ENCODE results near the gene NOS3.
A peak's percentile ranks its signal among the peaks of the same experiment; 100 is the strongest.
"Not testable (repeated sequence)": the region's sequence is repeated elsewhere in the genome, so short reads cannot be mapped to it uniquely, and the experiment has no call there.

NOS3 gene

DNA sequence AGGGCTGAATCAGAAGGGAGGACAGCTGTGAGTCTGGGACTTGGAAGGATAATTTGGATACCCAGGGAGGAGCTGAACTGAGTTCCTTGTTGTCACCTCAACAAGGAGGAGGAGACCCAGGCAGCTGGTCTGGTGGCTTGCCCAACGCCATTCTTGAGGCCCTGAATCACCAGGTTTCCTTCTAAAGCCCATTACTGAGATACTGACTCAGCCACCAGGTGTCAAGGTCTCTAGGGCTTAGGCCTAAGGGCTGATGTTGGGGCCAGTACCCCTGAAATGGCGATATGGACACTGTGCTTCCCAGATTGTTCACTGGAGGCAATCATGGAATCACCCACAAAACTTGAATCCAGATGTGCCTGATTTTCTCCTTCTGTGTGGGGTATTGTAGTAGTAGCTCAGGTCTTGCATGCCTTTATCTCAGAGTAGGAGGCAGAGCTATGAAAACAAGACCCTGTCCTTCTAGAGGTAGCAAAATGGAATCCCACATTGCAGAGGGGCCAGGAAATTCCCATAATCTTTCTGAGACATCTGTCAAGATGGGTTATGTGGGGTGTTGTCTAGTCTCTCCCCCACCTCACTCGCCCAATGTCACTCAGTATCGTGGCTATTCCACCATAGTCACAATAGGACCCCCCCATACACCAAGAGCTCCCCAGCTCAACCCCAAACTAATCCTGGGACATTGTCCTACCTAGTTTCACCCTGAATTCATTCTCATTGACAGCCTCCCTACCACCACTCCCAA lies 35.3 kb downstream of the NOS3 start:
- DNase-seq (ENCODE audit: insufficient read length, low spot score) (no peak), FAIRE-seq (no peak)
- TF ChIP-seq, protein P1, sequence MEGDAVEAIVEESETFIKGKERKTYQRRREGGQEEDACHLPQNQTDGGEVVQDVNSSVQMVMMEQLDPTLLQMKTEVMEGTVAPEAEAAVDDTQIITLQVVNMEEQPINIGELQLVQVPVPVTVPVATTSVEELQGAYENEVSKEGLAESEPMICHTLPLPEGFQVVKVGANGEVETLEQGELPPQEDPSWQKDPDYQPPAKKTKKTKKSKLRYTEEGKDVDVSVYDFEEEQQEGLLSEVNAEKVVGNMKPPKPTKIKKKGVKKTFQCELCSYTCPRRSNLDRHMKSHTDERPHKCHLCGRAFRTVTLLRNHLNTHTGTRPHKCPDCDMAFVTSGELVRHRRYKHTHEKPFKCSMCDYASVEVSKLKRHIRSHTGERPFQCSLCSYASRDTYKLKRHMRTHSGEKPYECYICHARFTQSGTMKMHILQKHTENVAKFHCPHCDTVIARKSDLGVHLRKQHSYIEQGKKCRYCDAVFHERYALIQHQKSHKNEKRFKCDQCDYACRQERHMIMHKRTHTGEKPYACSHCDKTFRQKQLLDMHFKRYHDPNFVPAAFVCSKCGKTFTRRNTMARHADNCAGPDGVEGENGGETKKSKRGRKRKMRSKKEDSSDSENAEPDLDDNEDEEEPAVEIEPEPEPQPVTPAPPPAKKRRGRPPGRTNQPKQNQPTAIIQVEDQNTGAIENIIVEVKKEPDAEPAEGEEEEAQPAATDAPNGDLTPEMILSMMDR (IDR thresholded peaks at IDR 0.05; ENCODE audit: insufficient read depth, missing control alignments) = no peak

DNA sequence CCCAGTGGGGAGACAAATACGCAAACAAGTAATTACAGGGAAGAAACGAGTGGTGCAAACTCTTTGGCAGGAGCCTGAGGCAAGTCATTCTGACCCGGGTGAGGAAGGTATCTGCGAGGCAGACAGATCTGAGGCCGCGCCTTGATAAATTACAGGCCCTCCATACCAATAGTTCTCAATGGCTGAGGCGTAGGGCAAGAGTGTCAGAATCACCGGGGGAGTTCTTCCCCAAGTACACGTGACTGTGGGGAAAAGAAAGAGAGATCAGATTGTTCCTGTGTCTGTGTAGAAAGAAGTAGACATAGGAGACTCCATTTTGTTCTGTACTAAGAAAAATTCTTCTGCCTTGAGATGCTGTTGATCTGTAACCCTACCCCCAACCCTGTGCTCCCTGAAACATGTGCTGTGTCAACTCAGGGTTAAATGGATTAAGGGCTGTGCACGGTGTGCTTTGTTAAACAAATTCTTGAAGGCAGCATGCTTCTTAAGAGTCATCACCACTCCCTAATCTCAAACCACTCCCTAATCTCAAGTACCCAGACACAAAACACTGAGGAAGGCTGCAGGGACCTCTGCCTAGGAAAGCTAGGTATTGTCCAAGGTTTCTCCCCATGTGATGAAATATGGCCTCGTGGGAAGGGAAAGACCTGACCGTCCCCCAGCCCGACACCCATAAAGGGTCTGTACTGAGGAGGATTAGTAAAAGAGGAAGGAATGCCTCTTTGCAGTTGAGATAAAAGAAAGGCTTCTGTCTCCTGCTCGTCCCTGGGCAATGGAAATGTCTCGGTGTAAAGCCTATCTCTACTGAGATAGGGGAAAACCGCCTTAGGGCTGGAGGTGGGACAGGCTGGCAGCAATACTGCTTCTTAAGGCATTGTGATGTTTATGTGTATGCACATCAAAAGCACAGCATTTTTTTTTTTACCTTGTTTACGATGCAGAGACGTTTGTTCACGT lies 36.2 kb downstream of the NOS3 start:
- not testable (repeated sequence) for DNase-seq (ENCODE audit: insufficient read length, low spot score); FAIRE-seq

DNA sequence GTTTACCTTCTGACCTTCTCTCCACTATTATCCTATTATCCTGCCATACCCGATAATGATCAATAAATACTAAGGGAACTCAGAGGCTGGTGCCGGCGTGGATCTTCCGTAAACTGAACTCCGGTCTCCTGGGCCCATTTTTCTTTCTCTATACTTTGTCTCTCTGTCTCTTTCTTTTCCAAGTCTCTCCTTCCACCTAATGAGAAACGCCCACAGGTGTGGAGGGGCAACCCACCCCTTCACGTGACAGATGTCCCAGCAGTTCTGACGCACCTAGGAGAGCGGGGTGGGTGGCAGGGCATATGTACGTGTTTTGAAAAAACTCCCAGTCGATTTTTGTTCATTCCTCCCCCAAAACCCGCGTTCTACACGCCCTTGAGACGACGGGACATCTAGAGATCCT lies 36.9 kb downstream of the NOS3 start:
- DNase-seq (ENCODE audit: insufficient read length, low spot score); FAIRE-seq: not testable (repeated sequence)

DNA sequence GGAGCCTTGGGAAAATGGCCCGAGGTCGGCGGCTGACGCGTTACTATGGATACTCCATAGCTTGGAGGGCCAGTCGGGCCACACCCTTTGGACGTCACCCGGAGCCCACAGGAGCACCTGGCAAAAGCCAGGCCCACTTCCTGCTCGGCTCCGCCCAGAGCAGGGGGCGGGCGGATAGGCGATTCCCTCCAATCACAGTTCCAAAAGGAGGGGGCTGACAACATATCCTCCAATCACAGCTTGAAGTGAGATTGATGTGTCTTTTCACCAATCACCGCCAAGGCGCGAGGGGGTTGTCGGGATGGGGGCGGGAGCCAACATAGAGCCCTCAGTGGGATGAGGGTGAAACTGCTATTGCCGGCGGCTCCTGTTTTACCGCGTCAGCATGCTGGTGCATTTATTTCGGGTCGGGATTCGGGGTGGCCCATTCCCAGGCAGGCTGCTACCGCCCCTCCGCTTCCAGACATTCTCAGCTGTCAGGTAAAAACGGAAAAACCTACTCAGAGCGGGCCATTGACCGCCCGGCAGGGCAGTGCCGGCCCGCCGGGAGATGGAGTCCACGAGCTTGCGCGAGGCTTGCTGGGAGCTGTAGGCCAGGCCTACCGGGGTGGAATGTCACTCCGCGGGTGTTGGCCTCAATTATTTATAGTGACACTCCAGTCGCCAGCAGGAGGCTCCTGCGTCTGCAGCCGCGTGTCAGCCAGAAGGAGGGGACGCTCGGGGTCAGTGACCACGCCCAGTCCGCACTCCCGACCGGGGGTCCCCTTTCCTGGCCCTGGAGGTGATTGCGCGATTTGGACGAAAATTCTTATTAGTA lies 37.5 kb downstream of the NOS3 start, which contains the start of gene ABCB8:
Gene ABCB8 (plus strand): TSS at position 320 of the 817 bp plus-strand sequence. CDS start 66 bp downstream, at position 386.
- TF ChIP-seq, protein P1 (IDR thresholded peaks at IDR 0.05; ENCODE audit: insufficient read depth, missing control alignments) = peak; percentile 56
- DNase-seq (ENCODE audit: insufficient read length, low spot score) (peak; percentile 90), FAIRE-seq (no peak)

DNA sequence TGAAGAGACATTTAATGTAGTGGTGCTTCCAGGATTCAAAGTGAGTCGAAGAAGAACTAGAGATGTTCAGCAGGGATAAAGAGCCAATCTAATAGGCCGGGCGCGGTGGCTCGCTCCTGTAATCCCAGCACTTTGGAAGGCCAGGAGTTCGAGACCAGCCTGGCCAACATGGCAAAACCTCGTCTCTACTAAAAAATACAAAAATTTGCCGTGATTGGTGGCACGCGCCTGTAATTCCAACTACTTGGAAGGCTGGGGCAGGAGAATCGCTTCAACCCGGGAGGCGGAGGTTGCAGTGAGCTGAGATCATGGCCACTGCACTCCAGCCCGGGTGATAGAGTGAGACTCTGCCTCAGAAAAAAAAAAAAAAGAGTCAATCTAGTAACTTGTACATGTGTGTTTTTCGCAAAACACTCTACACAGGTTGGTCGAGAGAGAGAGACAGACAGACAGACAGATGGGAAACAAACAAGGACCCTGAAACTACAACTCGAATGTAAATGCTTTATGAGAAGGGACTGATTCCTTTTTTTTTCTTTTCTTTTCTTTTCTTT lies 38.2 kb downstream of the NOS3 start:
- DNase-seq (ENCODE audit: insufficient read length, low spot score) = no peak
- FAIRE-seq = no peak
- TF ChIP-seq, protein P1 (IDR thresholded peaks at IDR 0.05; ENCODE audit: insufficient read depth, missing control alignments) = no peak

DNA sequence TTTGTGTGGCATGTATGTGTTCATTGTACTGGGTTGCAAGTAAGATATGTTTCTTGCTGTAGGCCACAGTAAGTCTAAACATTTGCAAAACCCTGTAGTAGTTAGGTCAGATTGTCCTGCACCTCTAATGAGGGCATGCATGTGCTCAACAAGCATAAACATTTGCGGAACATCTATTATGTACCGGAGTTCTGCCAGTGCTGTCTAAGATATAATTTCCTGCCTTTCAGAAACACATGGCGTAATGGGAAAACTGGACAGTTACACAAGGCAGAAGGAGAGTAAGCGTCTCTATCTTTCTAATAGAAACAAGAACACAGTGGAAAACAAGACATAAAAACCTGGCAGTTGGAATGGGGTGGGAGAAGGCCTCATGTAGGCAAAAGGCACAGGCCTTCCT lies 40.2 kb downstream of the NOS3 start:
- no peak for FAIRE-seq

More for the DNA sequence above, 40.2 kb downstream of the NOS3 start:
- TF ChIP-seq, protein P1 (IDR thresholded peaks at IDR 0.05; ENCODE audit: insufficient read depth, missing control alignments) = no peak
- no peak for DNase-seq (ENCODE audit: insufficient read length, low spot score)
